GM18505 (cell line): Measurements from ENCODE around the gene NCR3LG1.

ENCODE experiments used
- ATAC-seq: cut with Tn5 transposase; IDR thresholded peaks from one replicate; pipeline ENCODE4 v1.9.1; 2021; ENCODE audit not compliant: unreplicated experiment
- POLR2A ChIP-seq: IDR thresholded peaks from 4 replicates; pipeline ENCODE4 v1.6.1; 2011; ENCODE audit warnings: borderline replicate concordance; ENCODE audit not compliant: insufficient read depth, insufficient read length; ENCODE audit errors: extremely low read depth

Gene NCR3LG1

DNA sequence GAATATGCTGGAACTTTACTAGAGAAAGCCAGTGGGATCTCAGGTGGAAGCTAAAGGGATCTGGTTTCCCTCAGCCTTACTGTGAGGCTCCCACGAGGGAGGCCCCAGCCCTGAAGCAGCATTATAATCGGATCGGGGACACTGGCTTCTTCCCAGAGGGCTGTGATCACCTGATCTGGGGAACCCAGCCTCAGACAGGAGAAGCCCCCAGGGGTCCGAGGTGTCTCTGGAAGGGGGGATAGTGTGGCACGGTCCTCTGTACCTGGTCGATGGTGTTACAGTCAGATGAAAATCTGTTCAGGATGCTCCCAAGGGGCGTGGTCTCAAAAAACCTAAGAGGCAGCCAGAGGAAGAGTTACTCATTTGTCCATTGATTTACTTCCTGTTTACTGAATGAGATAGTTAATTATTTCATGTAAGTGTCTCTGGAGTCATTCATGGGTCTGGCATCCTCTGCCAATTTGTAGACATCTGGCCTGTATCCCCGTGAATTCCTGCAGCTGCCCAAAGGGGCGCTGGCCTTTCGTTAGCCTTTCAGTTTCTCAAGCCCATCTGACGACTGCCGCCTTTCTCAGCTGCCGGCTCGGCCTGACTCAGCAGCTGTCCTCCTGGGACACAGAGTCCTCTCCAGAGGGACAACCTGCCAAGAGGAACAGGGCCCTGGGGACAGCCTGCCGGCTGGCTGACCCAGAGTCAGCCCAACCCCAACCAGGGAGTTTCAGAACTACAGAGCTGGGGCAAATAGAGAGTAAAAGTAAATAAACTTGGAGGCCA, 53.8 kb downstream of the NCR3LG1 start:
- ATAC-seq = no peak
- TF ChIP-seq POLR2A = no peak

DNA sequence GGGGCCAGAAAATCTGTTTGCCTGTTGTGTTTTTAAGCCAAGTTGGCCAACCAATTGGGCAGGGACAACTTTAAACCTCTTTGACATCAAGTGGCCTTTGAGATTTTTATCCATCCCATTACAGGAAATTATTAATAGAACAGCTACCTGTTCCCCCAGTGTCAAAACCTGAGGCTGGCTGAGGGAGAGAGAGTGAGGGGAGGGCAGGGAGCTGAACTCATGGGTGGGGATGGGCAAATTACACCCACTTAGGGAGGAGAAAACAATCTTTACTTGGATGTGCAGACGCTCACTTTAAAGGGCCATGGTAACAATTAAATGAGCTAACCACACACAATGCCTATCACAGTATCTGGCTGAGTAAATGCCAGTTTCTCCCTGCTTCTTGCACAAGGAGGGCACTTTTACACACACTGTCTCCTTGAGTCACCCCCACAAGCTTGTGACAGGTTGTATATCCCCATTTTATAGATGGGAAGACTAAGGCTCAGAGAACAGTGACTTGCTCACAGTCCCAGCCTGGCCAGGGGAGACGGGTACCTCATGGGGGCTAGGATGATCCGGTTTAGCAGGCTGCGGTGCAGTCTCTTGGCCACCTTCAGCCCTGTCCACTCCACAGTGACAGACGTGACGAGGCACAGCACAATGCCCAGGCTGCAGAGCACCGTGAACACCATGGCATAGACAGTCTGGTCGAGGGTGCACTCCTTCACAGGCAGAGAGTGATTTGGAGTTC, 54.6 kb downstream of the NCR3LG1 start:
- TF ChIP-seq POLR2A = no peak
- no peak for ATAC-seq

DNA sequence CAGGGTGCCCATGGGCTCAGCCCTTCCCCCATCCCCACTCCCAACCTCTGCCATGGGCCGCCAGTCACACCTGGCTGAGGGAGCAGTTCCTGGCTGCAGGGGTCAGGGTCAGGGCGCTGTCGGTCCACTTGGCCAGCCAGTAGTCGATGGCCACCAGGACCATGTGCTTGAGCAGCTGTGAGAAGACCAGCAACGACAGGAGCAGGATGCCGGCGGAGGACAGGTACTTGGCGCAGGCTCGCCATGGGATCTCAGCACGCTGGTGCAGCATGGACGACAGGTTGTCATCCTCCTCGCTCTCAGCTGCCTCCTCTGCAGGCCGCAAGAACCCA, 55.2 kb downstream of the NCR3LG1 start:
- no peak for TF ChIP-seq POLR2A
- no peak for ATAC-seq

DNA sequence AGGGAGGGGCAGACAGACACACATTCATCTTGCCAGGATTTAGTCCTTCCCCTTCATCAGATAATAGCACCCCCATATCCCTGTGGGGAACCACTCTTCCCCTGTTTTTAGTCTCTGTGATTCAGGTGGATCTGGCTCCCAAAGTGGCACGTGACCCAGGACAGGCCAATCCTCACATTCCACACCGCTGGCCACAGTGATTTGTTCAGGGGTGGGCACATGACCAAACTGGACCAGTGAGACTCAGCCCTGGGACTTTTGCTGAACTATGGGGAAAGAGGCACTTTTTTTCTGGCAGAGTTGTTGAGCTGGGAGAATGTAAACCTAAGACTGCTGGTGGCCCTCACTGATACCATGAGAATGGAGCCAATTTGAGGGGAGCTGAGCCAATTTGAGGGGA, 56.0 kb downstream of the NCR3LG1 start:
- no peak for TF ChIP-seq POLR2A

DNA sequence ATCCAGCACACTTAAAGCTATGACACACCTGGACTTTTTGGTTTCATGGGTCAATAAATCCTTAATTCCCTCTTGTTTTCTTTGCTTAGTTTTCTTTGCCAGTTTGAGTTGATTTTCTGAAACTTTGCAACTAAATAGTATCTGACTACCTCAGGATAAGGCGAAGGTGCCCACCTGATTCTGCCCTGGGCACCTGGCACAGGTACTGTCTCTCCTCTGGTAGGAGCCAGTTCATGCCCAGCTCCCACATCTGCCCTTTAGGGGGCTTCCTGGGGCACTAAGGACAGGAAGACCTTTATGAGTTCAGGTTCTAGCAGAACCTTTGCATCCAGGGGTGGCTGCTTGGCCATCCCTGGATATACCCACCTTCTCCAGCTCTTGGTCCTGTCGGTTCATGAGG, 56.4 kb downstream of the NCR3LG1 start:
- no peak for TF ChIP-seq POLR2A
- no peak for ATAC-seq

More for the DNA sequence above, 56.0 kb downstream of the NCR3LG1 start:
- ATAC-seq = no peak

DNA sequence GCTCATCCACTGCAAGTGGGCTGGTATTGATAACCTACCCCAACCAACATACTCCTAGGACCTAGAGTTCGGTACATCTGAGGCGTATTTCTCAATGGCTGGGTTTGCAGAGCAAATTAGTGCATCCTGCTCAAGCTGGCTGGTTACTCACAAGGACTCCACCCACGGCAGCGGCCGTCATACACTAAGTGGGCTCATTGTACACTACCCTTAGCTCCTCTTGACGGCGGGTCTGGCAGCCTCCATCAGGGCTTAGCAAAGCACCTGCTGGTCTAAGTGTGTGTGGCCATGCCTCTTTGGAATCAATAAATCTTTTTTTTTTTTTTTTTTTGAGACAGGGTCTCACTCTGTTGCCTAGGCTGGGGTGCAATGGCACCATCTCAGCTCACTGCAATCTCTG, 57.0 kb downstream of the NCR3LG1 start:
- TF ChIP-seq POLR2A = no peak

DNA sequence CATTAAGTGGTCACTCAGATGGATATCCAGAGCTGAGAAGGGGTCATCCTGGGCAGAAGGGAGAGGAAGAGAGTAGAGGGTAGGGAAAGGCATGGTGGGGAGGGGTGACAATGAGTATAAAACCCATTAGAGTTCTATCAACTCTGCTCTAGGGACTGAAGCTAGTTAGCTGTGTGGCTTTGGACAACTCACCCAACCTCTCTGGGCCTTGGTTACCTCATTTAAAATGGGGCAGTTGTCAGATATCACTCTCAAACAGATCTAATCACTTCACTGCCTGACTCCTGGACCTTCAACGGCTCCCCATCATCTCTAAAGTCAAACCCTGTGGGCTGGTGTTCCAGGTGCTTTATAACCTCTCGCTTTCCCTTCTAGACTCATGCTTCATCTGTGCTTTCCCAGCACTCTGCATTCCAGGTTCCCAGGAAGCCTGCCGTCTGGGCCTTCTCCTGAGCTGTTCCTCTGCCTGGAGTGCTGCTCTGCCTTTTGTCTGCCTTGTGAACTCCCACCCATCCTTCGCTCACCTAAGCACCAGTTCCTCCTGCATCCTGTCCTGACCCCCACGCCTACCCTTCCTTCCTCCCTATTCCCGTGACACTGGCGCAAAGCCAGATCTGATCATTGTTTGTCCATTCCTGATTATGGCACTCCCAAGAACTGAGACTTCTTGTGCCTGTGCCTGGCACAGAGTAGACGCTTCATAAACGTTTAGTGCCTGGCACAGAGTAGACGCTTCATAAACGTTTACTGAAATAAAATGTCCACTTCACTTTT, 59.2 kb downstream of the NCR3LG1 start:
- no peak for TF ChIP-seq POLR2A

More for the DNA sequence above, 57.0 kb downstream of the NCR3LG1 start:
- no peak for ATAC-seq

DNA sequence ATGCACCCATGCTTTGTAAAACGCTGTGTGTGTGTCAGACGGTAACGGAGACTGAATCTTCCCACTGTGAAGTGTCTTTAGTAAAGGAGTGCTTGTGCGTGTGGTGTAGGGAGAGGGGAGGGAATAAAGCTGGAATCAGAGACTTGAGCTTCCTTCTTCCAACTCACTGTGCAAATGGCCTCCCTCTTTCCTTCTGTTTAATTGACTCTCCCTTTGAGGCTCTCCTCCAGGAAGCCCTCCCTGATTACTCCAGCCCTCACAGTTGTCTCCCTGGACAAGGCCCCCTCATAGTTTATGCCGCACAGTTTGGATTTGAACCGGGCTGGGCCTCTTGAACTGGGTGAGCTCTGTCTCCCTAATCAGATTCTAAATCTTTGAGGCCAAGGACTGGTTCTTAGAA, 59.8 kb downstream of the NCR3LG1 start:
- no peak for TF ChIP-seq POLR2A
- no peak for ATAC-seq

More for the DNA sequence above, 59.2 kb downstream of the NCR3LG1 start:
- no peak for ATAC-seq

DNA sequence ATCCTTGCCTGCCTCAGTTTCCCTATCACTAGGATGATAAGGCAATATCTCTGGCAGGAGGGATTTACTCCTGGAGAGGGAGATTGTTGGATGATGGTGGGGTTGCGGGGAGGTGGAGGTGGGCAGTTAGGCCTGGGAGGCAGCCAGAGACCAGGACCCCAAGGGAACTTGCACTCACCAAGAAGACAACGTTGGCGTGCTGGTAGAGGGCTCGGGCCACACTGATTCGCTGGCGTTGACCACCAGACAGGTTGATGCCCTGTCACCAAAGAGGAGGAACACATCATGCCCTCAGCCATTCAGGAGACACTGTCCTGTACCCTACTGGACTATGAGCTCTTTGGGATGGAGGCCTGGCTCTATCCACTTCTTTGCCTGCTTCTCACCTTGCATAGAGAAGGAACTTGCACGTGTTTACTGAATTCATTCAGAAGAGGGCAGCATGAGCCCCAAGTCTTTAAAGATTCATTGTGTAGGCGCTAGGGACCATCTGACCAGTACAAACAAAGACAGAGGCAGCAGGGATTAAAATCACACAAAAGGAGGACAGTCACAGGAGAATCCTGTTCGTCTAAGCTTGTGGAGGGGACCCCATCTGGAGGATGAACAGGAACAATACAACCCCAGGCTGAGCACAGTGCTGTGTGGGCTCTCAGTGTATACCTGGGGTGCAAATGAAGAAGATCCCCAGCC, 61.0 kb downstream of the NCR3LG1 start:
- TF ChIP-seq POLR2A = no peak
- ATAC-seq = no peak

DNA sequence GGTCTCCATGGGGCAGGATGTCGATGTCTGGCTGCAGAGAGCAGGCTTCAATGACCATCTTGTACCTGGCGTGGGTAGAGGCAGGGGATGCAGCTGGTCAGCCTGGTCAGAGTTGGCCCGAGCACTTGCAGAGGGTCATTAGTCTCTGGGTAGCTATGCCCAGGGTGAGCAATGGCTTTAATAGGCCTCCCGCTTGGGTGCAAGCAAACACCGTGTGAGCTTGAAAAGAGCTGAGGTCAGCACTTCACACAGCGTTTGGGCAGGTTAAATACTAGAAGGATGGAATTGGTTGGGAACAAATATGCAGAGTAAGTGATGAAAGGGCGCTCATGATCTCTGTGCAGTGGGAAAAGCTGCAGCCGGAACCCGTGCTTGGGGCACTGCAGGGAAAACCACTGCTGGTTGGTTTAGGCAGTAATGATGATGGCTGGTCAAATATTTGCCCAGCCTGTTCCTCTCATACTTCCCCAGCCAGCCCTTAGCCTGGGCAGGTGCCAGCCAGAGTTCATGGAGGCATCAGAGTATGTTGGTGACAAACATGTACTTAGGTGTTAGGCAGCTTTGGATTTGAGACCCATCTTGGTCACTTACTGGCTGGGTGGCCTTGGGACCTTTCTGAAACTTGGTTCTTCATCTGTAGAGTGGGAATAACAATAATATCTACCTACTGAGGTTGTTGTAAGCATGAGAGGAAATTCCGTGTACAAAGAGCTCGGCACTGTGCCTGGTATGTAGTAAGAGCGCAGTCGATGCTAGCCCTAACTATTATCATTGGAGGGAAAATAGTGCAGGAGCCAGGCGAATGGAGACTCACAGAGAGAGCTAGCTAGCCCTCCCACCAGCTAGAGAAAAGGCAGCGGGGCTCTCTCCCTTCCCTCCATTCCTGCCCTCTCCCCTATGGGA, 62.1 kb downstream of the NCR3LG1 start:
- no peak for TF ChIP-seq POLR2A
- no peak for ATAC-seq

DNA sequence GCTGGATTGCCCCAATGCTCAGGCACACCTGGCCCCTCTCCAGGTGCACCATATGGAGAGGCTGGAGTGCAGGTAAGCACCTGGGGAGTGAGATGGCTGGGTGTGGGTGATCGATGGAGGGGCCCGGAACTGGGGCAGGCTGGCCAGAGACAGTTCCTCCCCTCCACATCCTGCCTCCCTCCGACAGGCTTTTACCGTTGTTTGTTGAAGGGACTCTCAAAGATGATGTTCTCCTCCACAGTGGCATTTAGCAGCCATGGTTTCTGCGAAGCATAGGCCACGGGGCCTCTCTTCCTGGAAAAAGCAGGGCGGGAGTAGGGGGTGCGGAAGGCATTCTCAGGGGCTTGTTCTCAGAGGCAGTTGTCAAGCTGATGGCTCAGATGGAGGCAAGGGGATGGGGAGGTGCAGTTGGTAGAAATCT, 62.7 kb downstream of the NCR3LG1 start:
- no peak for ATAC-seq
- no peak for TF ChIP-seq POLR2A

DNA sequence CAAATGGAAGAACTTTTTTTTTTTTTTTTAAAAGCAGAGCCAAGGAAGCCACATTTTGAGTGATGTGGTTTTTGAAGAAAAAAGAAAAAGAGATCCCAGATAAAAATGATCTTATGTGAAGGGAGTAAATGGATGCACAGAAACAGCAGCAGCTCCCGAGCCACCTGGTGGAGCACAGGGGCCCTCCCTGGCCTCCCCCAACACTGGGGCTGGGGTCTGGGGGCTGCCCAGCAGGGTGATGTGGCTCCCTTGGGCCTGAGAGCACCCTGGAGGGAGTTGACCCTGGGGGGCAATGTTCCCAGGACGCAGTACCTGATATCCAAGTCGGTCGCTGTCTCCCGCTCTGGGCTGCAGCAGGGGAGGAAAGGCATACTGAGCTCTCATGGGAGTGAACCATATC, 63.4 kb downstream of the NCR3LG1 start:
- no peak for TF ChIP-seq POLR2A

More for the DNA sequence above, 63.4 kb downstream of the NCR3LG1 start:
- no peak for ATAC-seq
